Astrocyte (in vitro differentiated cells and primary cell): ENCODE measurements around the gene NOS1AP. TPM values are rescaled to one million over a fixed set of nuclear protein-coding genes. Genes with fewer than 3 reads are reported as not detected.

Experiments used
- DNase-seq: peaks from one replicate; pipeline ENCODE4 v3.0.0-alpha.2; 2010; ENCODE audit warnings: low read depth
- FAIRE-seq: peaks from 2 replicates; lab custom pipeline; 2011; peaks lifted over from hg19 to GRCh38; lab: Jason Lieb, UNC
- H2AFZ ChIP-seq: 2 replicates; pipeline ENCODE4 v1.6.0; 2012; ENCODE audit warnings: low read depth, low read length, inconsistent platforms
- H3K27ac ChIP-seq: 2 replicates; pipeline ENCODE4 v1.5.1; 2011; ENCODE audit warnings: low read depth, low read length, inconsistent platforms
- H3K27me3 ChIP-seq: 2 replicates; pipeline ENCODE4 v1.6.0; 2011; ENCODE audit warnings: low read length, inconsistent platforms; ENCODE audit not compliant: insufficient read depth
- H3K36me3 ChIP-seq: 2 replicates; pipeline ENCODE4 v1.5.1; 2011; ENCODE audit warnings: low read length, inconsistent platforms; ENCODE audit not compliant: insufficient read depth
- H3K4me1 ChIP-seq: 2 replicates; pipeline ENCODE4 v1.5.1; 2011; ENCODE audit warnings: low read length, inconsistent platforms; ENCODE audit not compliant: insufficient read depth
- H3K4me2 ChIP-seq: 2 replicates; pipeline ENCODE4 v1.6.0; 2012; ENCODE audit warnings: low read length, inconsistent platforms
- H3K4me3 ChIP-seq: 2 replicates; pipeline ENCODE4 v1.5.1; 2011; ENCODE audit warnings: low read depth, mild to moderate bottlenecking, low read length, inconsistent platforms; ENCODE audit not compliant: insufficient read depth
- H3K79me2 ChIP-seq: 2 replicates; pipeline ENCODE4 v1.6.0; 2012; ENCODE audit warnings: mild to moderate bottlenecking, low read length, inconsistent platforms; ENCODE audit not compliant: insufficient read depth
- H3K9ac ChIP-seq: 2 replicates; pipeline ENCODE4 v1.6.0; 2012; ENCODE audit warnings: mild to moderate bottlenecking, low read length, inconsistent platforms
- H3K9me3 ChIP-seq: 2 replicates; pipeline ENCODE4 v1.5.1; 2012; ENCODE audit warnings: low read depth, mild to moderate bottlenecking, low read length, inconsistent platforms; ENCODE audit not compliant: insufficient read depth
- H4K20me1 ChIP-seq: 2 replicates; pipeline ENCODE4 v1.6.0; 2012; ENCODE audit warnings: low read length, inconsistent platforms; ENCODE audit not compliant: insufficient read depth
- H3K27ac Mint-ChIP-seq: one replicate; pipeline ENCODE4 v1.8.0; 2021; ENCODE audit warnings: mild to moderate bottlenecking, mixed read lengths; ENCODE audit not compliant: unreplicated experiment
- H3K27me3 Mint-ChIP-seq: one replicate; pipeline ENCODE4 v1.8.0; 2021; ENCODE audit warnings: low read depth, mixed read lengths; ENCODE audit not compliant: unreplicated experiment
- H3K36me3 Mint-ChIP-seq: one replicate; pipeline ENCODE4 v1.8.0; 2021; ENCODE audit warnings: low read depth, mixed read lengths; ENCODE audit not compliant: unreplicated experiment
- H3K4me1 Mint-ChIP-seq: one replicate; pipeline ENCODE4 v1.8.0; 2021; ENCODE audit warnings: low read depth, mixed read lengths; ENCODE audit not compliant: unreplicated experiment
- H3K4me3 Mint-ChIP-seq: one replicate; pipeline ENCODE4 v1.8.0; 2021; ENCODE audit warnings: mild to moderate bottlenecking, moderate library complexity, mixed read lengths; ENCODE audit not compliant: unreplicated experiment
- H3K9me3 Mint-ChIP-seq: one replicate; pipeline ENCODE4 v1.8.0; 2021; ENCODE audit warnings: mild to moderate bottlenecking, mixed read lengths; ENCODE audit not compliant: unreplicated experiment
- CTCF ChIP-seq: IDR thresholded peaks from 2 replicates; pipeline ENCODE4 v1.5.1; 2011; ENCODE audit warnings: low read depth, mild to moderate bottlenecking, inconsistent platforms, low read length, moderate library complexity; ENCODE audit not compliant: insufficient read depth
- EZH2 ChIP-seq: IDR thresholded peaks from 2 replicates; pipeline ENCODE4 v1.6.1; 2012; ENCODE audit warnings: mild to moderate bottlenecking, low read length, inconsistent platforms; ENCODE audit not compliant: insufficient read depth
- total RNA-seq: library from RNA; stranded (reverse); gene quantifications from 2 replicates; pipeline ENCODE4 v1.2.1, GENCODE V29; 2021

Gene NOS1AP
- total RNA-seq, 1 donor from 2014 or later: 1.2 TPM

DNA sequence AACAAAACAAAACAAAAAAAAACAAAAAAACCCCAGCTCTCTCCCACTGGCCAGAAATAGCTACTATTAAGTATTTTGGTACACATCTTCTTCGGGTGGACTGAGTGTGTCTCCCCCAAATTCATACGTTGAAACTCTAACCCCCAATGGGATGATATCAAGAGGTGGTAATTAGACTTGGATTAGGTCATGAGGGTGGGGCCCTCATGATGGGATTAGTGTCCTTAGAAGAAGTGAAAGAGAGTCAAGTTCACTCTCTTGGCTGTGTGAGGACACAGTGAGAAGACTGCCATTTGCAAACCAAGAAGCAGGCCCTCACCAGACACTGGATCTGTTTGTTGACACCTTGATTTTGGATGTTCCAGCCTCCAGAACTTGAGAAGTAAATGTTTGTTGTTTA lies 116.9 kb downstream of the NOS1AP start:
- FAIRE-seq: no peak
- H3K79me2 ChIP-seq: no peaks in the 10 kb centered on the region

DNA sequence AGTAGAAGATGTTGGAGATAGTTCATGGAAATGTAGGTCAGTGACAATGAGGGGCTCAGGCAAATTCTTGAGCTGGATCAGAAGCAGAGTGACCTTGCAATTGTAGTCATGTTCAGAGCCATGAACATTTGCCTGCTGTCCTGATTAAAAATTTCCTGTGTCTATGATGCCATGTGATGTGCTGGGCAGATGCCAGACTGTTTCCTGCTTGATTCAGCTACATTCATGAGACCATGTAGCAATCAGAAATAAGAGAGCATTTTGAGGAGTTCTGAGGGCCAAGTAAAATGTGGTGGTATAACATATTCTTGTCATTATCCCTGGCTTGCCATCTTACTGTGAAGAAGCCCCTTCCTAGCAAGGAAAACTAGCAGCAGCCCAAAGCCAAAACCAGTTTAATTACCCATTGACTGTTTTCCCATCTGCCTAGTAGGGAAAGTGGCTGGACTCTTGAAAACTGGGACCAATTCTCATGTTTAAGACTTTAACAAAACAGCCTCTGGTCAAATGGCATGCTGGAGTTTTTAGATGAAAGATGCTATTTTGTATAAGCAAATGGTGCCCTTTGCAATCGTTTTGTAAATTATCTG lies 118.3 kb downstream of the NOS1AP start:
- Mint-ChIP-seq H3K36me3 (no peaks in the 10 kb centered on the region), H3K27ac (no peak overlapping the region), H3K9me3 (no peaks in the 10 kb centered on the region), H3K4me1 (peaks cover 6% of the 10 kb centered on the region), H3K4me3 (no peak overlapping the region), H3K27me3 (no peaks in the 10 kb centered on the region)
- Histone ChIP-seq H3K4me2 (no peak overlapping the region), H2AFZ (no peak overlapping the region), H3K79me2 (no peaks in the 10 kb centered on the region), H3K9ac (no peak overlapping the region), H3K4me1 (peaks cover 4% of the 10 kb centered on the region), H3K27me3 (no peaks in the 10 kb centered on the region), H4K20me1 (no peaks in the 10 kb centered on the region), H3K27ac (no peak overlapping the region), H3K9me3 (no peaks in the 10 kb centered on the region), H3K4me3 (no peak overlapping the region), H3K36me3 (no peaks in the 10 kb centered on the region)
- TF ChIP-seq EZH2: no peak
- no peak for TF ChIP-seq CTCF
- FAIRE-seq (no peak), DNase-seq (no peak)

More for the DNA sequence above, 116.9 kb downstream of the NOS1AP start:
- no peak overlapping the region for H3K4me3 Mint-ChIP-seq
- peaks cover 6% of the 10 kb centered on the region for H3K4me1 Mint-ChIP-seq
- Histone ChIP-seq H3K27ac (no peak overlapping the region), H2AFZ (no peak overlapping the region), H3K4me1 (no peaks in the 10 kb centered on the region), H3K27me3 (no peaks in the 10 kb centered on the region), H3K4me3 (no peak overlapping the region), H3K36me3 (no peaks in the 10 kb centered on the region), H3K9me3 (no peaks in the 10 kb centered on the region), H3K4me2 (no peak overlapping the region), H4K20me1 (no peaks in the 10 kb centered on the region), H3K9ac (no peak overlapping the region)
- DNase-seq: no peak
- TF ChIP-seq CTCF (no peak), EZH2 (no peak)
- H3K27ac Mint-ChIP-seq: no peak overlapping the region
- H3K9me3 Mint-ChIP-seq: no peaks in the 10 kb centered on the region
- no peaks in the 10 kb centered on the region for H3K27me3 Mint-ChIP-seq
- H3K36me3 Mint-ChIP-seq: no peaks in the 10 kb centered on the region

DNA sequence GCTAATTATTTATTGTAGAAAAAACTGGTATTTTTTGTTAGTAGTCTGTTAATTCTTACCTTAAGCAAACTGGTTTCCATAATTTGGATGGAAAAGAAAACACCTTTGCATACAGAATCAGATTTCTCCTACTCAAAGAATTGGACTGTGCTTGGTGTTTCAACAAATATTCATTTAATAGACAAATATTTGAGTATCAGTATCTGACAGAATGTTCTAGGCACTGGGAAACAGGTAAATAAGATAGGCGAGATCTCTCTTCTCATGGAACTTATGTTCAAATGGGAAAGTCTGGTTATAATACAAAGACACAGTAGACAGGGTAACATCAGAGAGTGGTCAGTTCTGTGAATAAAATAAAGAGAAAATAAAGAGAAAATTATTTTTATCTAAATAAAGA lies 119.9 kb downstream of the NOS1AP start:
- Histone ChIP-seq H3K4me3 (no peak overlapping the region), H3K9me3 (no peaks in the 10 kb centered on the region), H4K20me1 (no peaks in the 10 kb centered on the region), H3K27me3 (no peaks in the 10 kb centered on the region), H3K27ac (no peak overlapping the region), H3K79me2 (no peaks in the 10 kb centered on the region), H3K4me1 (peaks cover 4% of the 10 kb centered on the region), H3K4me2 (no peak overlapping the region), H3K36me3 (no peaks in the 10 kb centered on the region), H3K9ac (no peak overlapping the region), H2AFZ (no peak overlapping the region)
- Mint-ChIP-seq H3K27ac (no peak overlapping the region), H3K36me3 (no peaks in the 10 kb centered on the region), H3K4me3 (no peak overlapping the region), H3K27me3 (no peaks in the 10 kb centered on the region), H3K9me3 (no peaks in the 10 kb centered on the region), H3K4me1 (peaks cover 6% of the 10 kb centered on the region)
- DNase-seq: no peak
- no peak for TF ChIP-seq CTCF
- no peak for TF ChIP-seq EZH2
- FAIRE-seq: no peak
